GM23338 (cell line): ENCODE data around the gene CETP. TPM values are rescaled to one million over a fixed set of nuclear protein-coding genes. Genes with fewer than 3 reads are reported as not detected.

Source experiments
- ATAC-seq: fragments of 200-7000 bp; cut with Tn5 transposase; 3 replicates; pipeline ENCODE4 v1.9.1; 2020
- DNase-seq: peaks from one replicate; pipeline ENCODE4 v3.0.0-alpha.2; 2015; ENCODE audit warnings: low spot score
- H2AFZ ChIP-seq: fragments of 200-600 bp; sonication (generic); 2 replicates; pipeline ENCODE4 v1.8.0; 2016; ENCODE audit warnings: antibody characterized with exemption, mild to moderate bottlenecking, moderate library complexity
- H3F3A ChIP-seq: fragments of 200-600 bp; sonication (generic); replicated peaks from 2 replicates; pipeline ENCODE4 v1.8.0; 2017; ENCODE audit warnings: antibody characterized with exemption, mixed run types, low read depth
- H3K27ac ChIP-seq: fragments of 200-600 bp; sonication (generic); 2 replicates; pipeline ENCODE4 v1.6.1; 2016; ENCODE audit warnings: low read depth
- H3K27me3 ChIP-seq: fragments of 200-600 bp; sonication (generic); 2 replicates; pipeline ENCODE4 v1.8.0; 2016; ENCODE audit warnings: mild to moderate bottlenecking, mixed run types, moderate library complexity; ENCODE audit not compliant: insufficient read depth
- H3K36me3 ChIP-seq: fragments of 200-600 bp; sonication (generic); 2 replicates; pipeline ENCODE4 v1.8.0; 2016; ENCODE audit warnings: mild to moderate bottlenecking; ENCODE audit not compliant: insufficient read depth
- H3K4me1 ChIP-seq: fragments of 200-600 bp; sonication (generic); 2 replicates; pipeline ENCODE4 v1.8.0; 2016; ENCODE audit warnings: mild to moderate bottlenecking, moderate library complexity; ENCODE audit not compliant: insufficient read depth
- H3K4me2 ChIP-seq: fragments of 200-600 bp; sonication (generic); 2 replicates; pipeline ENCODE4 v1.7.1; 2017; ENCODE audit warnings: mixed run types
- H3K4me3 ChIP-seq: fragments of 200-600 bp; sonication (generic); 2 replicates; pipeline ENCODE4 v1.6.1; 2016; ENCODE audit warnings: mixed run types
- H3K79me2 ChIP-seq: fragments of 200-600 bp; sonication (generic); replicated peaks from 2 replicates; pipeline ENCODE4 v1.8.0; 2017; ENCODE audit warnings: mild to moderate bottlenecking; ENCODE audit not compliant: insufficient read depth
- H3K9me2 ChIP-seq: fragments of 200-600 bp; sonication (generic); 2 replicates; pipeline ENCODE4 v1.8.0; 2017; ENCODE audit not compliant: insufficient read depth
- H4K20me1 ChIP-seq: fragments of 200-600 bp; sonication (generic); replicated peaks from 2 replicates; pipeline ENCODE4 v1.8.0; 2017; ENCODE audit warnings: mild to moderate bottlenecking; ENCODE audit not compliant: insufficient read depth
- H3K27ac Mint-ChIP-seq: 2 replicates; pipeline ENCODE4 v1.8.0; 2020; ENCODE audit warnings: inconsistent platforms, mild to moderate bottlenecking, moderate library complexity, mixed read lengths
- H3K27me3 Mint-ChIP-seq: 3 replicates; pipeline ENCODE4 v1.8.0; 2022; ENCODE audit warnings: low read depth, mild to moderate bottlenecking, moderate library complexity, mixed read lengths, inconsistent platforms; ENCODE audit not compliant: insufficient read depth, poor library complexity
- H3K36me3 Mint-ChIP-seq: 3 replicates; pipeline ENCODE4 v1.8.0; 2021; ENCODE audit warnings: low read depth, mild to moderate bottlenecking, inconsistent platforms, moderate library complexity, mixed read lengths
- H3K4me1 Mint-ChIP-seq: 3 replicates; pipeline ENCODE4 v1.8.0; 2020; ENCODE audit warnings: mild to moderate bottlenecking, inconsistent platforms, mixed read lengths
- H3K4me3 Mint-ChIP-seq: 3 replicates; pipeline ENCODE4 v1.8.0; 2021; ENCODE audit warnings: moderate library complexity, mild to moderate bottlenecking, inconsistent platforms, mixed read lengths
- H3K9me3 Mint-ChIP-seq: 3 replicates; pipeline ENCODE4 v1.8.0; 2020; ENCODE audit warnings: moderate library complexity, mild to moderate bottlenecking, inconsistent platforms, mixed read lengths
- CREB1 ChIP-seq: fragments of 250-450 bp; sonication (Bioruptor Pico); IDR thresholded peaks from 2 replicates; pipeline ENCODE4 v1.5.0; 2020; ENCODE audit warnings: low read depth, mild to moderate bottlenecking, moderate library complexity
- CTCF ChIP-seq, 2 experiments: fragments of 200-600 bp in 1 of 2; sonication (generic) in 1 of 2; conservative IDR thresholded peaks; 2 replicates each; pipeline versions ENCODE4 v1.5.1 to v1.6.1; 2016 to 2017; ENCODE audit warnings: antibody characterized with exemption in 2 of 2, low read depth in 2 of 2, mild to moderate bottlenecking in 2 of 2, moderate library complexity in 1 of 2
- EZH2 ChIP-seq: fragments of 200-600 bp; sonication (generic); IDR thresholded peaks from one replicate; pipeline ENCODE4 v1.8.0; 2017; ENCODE audit warnings: antibody characterized with exemption, mild to moderate bottlenecking, low read depth; ENCODE audit not compliant: unreplicated experiment
- JUNB ChIP-seq: IDR thresholded peaks from one replicate; pipeline ENCODE4 v1.6.1; 2016; ENCODE audit warnings: antibody characterized with exemption; ENCODE audit not compliant: unreplicated experiment
- POLR2AphosphoS5 ChIP-seq: IDR thresholded peaks from 2 replicates; pipeline ENCODE4 v1.6.1; 2016; ENCODE audit warnings: antibody characterized with exemption, low read depth
- REST ChIP-seq: IDR thresholded peaks from one replicate; pipeline ENCODE4 v1.6.1; 2018; ENCODE audit warnings: antibody characterized with exemption; ENCODE audit not compliant: unreplicated experiment
- STAT1 ChIP-seq: IDR thresholded peaks from one replicate; pipeline ENCODE4 v1.6.1; 2016; ENCODE audit warnings: antibody characterized with exemption; ENCODE audit not compliant: unreplicated experiment
- ZNF331 ChIP-seq: fragments of 250-450 bp; sonication (Bioruptor Pico); IDR thresholded peaks from 2 replicates; pipeline ENCODE4 v1.5.0; 2020; ENCODE audit warnings: low read depth, mild to moderate bottlenecking, moderate library complexity
- polyA plus RNA-seq: library from polyadenylated mRNA; unstranded; fragments of >200 nt; fragmentation: Nextera tagmentation; extraction: Ambion mirVana; gene quantifications from 2 replicates; pipeline ENCODE4 v1.2.1, GENCODE V29; 2016
- total RNA-seq: library from RNA; depleted of rRNA; stranded (reverse); fragments of >200 nt; shearing (Covaris generic); gene quantifications from 2 replicates; pipeline ENCODE4 v1.2.3, GENCODE V29; 2014

The CETP gene
- total and polyA plus RNA-seq, 2 experiments from 2014 or later: not detected

- no peak for TF ChIP-seq ZNF331 (CRISPR knock-in tag)
- no peak for TF ChIP-seq CREB1
These were observed 25.3 kb upstream of the CETP start (continued) for GRCh38 chr16:56936491-56936890.

- TF ChIP-seq EZH2 (no peak), POLR2AphosphoS5 (no peak), JUNB (no peak), REST (no peak), CTCF (conservative IDR thresholded peaks at IDR 0.05; ENCODE audit: low read depth in 2 of 2) (no peak), STAT1 (no peak)
- no peak overlapping the region for H2AFZ ChIP-seq
- H3K9me2 ChIP-seq: no peaks in the 10 kb centered on the region
- no peaks in the 10 kb centered on the region for H3F3A ChIP-seq
- H3K36me3 Mint-ChIP-seq: peaks cover 78% of the 10 kb centered on the region
- peaks cover 62% of the 10 kb centered on the region for H3K36me3 ChIP-seq
- H3K4me1 Mint-ChIP-seq: peaks cover 9% of the 10 kb centered on the region; the same call in 2 of the 3 replicates
- H3K27me3 Mint-ChIP-seq: peaks cover 3% of the 10 kb centered on the region
- no peak overlapping the region for H3K27ac ChIP-seq
- peaks cover 17% of the 10 kb centered on the region; the same call in 1 of the 2 replicates for H4K20me1 ChIP-seq
- no peak overlapping the region for H3K4me3 ChIP-seq
- ATAC-seq: no peak
- H3K9me3 Mint-ChIP-seq: no peaks in the 10 kb centered on the region
- H3K4me1 ChIP-seq: peaks cover 3% of the 10 kb centered on the region; the same call in 1 of the 2 replicates
- H3K4me3 Mint-ChIP-seq: no peak overlapping the region
- H3K27ac Mint-ChIP-seq: no peak overlapping the region
- no peak overlapping the region for H3K4me2 ChIP-seq
- peaks cover 47% of the 10 kb centered on the region for H3K79me2 ChIP-seq
- no peaks in the 10 kb centered on the region for H3K27me3 ChIP-seq
- DNase-seq: no peak
These were observed 24.8 kb upstream of the CETP start for GRCh38 chr16:56936950-56937349.
